ENCODE measurements around the gene PRR35. TPM values are rescaled to one million over a fixed set of nuclear protein-coding genes. Genes with fewer than 3 reads are reported as not detected.
A peak's percentile ranks its signal among the peaks of the same experiment; 100 is the strongest.

The PRR35 gene
- total RNA-seq, 6 experiments from 2014 or later: not detected

GRCh38 chr16:529012-529575 is 31.1 kb upstream of the PRR35 start:
- Mint-ChIP-seq H3K27me3 (ENCODE audit: insufficient read depth) (peaks cover 14% of the 10 kb centered on the region), H3K4me1 (ENCODE audit: low read depth) (peaks cover 39% of the 10 kb centered on the region), H3K27ac (peak overlapping the region; percentile 98), H3K4me3 (peak overlapping the region; percentile 96), H3K36me3 (ENCODE audit: low read depth) (peaks cover 8% of the 10 kb centered on the region), H3K9me3 (no peaks in the 10 kb centered on the region)
- TF ChIP-seq CTCF (IDR thresholded peaks at IDR 0.05): no peak
- no peak for DNase-seq

GRCh38 chr16:530111-530817 is 29.9 kb upstream of the PRR35 start:
- no peak for TF ChIP-seq CTCF (IDR thresholded peaks at IDR 0.05)
- DNase-seq: no peak
- H3K27me3 Mint-ChIP-seq (ENCODE audit: insufficient read depth): peaks cover 13% of the 10 kb centered on the region
- H3K4me1 Mint-ChIP-seq (ENCODE audit: low read depth): peaks cover 39% of the 10 kb centered on the region
- H3K9me3 Mint-ChIP-seq: no peaks in the 10 kb centered on the region
- peak overlapping the region; percentile 98 for H3K27ac Mint-ChIP-seq
- peaks cover 7% of the 10 kb centered on the region for H3K36me3 Mint-ChIP-seq (ENCODE audit: low read depth)
- peak overlapping the region; percentile 96; the same call in 1 of the 2 replicates for H3K4me3 Mint-ChIP-seq

GRCh38 chr16:531494-532125 is 28.6 kb upstream of the PRR35 start:
- no peak for TF ChIP-seq CTCF (IDR thresholded peaks at IDR 0.05)
- peaks cover 33% of the 10 kb centered on the region for H3K4me1 Mint-ChIP-seq (ENCODE audit: low read depth)
- peaks cover 3% of the 10 kb centered on the region; the same call in 1 of the 2 replicates for H3K36me3 Mint-ChIP-seq (ENCODE audit: low read depth)
- H3K9me3 Mint-ChIP-seq: no peaks in the 10 kb centered on the region
- no peak overlapping the region for H3K27ac Mint-ChIP-seq
- peaks cover 7% of the 10 kb centered on the region for H3K27me3 Mint-ChIP-seq (ENCODE audit: insufficient read depth)
- H3K4me3 Mint-ChIP-seq: no peak overlapping the region
- no peak for DNase-seq

DNA sequence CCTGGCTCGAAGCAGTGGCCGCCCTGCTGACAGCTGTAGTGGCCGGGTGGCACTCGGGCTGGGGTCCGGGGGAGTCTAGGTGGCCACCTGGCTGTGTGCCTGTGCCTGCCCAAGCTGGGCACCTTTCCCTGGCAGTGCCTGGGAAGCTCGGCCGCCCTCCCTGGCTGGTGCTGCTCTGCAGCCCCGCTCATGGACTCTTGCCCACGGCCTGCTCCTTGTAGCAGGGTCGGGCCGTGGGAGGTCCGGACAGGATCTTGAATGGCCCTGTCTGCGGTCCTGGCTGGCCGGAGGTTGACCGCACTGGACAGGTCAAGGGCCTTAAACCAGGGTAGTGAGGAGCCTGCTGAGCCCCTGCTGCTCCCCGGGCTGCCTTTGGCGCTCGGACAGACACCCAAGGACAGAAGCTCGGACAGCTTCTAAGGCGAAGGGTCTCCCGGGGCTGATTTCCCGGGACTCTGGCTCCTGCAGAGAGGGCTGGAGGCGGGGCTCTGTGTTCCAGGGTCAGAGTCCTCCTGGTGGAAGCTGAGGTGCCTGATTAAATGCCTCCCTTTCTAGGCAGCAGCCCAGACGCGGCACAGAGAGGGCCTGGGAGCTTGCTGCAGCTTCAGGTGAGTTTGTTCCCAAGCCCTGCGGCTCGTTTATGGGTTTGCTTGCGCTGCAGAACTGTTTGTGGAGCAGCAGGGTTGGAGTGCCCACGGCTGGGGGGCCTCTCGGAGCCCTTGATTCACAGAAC is 26.6 kb upstream of the PRR35 start:
- H3K4me3 Mint-ChIP-seq: no peak overlapping the region
- peaks cover 3% of the 10 kb centered on the region for H3K27me3 Mint-ChIP-seq (ENCODE audit: insufficient read depth)
- peaks cover 1% of the 10 kb centered on the region; the same call in 1 of the 2 replicates for H3K36me3 Mint-ChIP-seq (ENCODE audit: low read depth)
- no peak for DNase-seq
- peaks cover 28% of the 10 kb centered on the region for H3K4me1 Mint-ChIP-seq (ENCODE audit: low read depth)
- TF ChIP-seq CTCF (IDR thresholded peaks at IDR 0.05): no peak
- H3K27ac Mint-ChIP-seq: no peak overlapping the region
- no peaks in the 10 kb centered on the region for H3K9me3 Mint-ChIP-seq

DNA sequence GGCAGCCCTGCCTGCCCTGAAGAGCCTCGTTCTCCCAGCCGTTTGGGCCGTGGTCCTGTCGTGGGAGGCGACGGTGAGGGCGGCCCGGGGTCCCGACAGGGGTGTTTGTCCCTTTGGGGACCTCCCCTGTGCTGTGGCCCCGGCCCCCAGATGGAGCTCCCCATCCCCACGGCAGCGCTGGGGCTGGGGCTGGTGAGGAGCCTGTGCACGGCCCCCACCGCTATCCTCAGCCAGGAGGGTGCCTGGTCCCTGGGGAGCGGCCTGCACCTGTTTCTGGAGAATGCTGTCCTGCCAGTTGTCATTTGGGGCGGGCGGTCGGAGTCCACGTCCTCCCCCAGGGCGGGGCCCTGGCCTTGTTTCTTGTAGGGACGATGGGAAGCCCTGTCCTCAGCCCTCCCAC is 26.1 kb upstream of the PRR35 start:
- peaks cover 23% of the 10 kb centered on the region for H3K4me1 Mint-ChIP-seq (ENCODE audit: low read depth)
- DNase-seq: no peak
- H3K27me3 Mint-ChIP-seq (ENCODE audit: insufficient read depth): no peaks in the 10 kb centered on the region
- no peak for TF ChIP-seq CTCF (IDR thresholded peaks at IDR 0.05)
- H3K36me3 Mint-ChIP-seq (ENCODE audit: low read depth): no peaks in the 10 kb centered on the region
- H3K9me3 Mint-ChIP-seq: no peaks in the 10 kb centered on the region
- H3K4me3 Mint-ChIP-seq: no peak overlapping the region
- no peak overlapping the region for H3K27ac Mint-ChIP-seq
